Activated T-cell treated with anti-CD3 and anti-CD28 coated beads, Interleukin-2, amount 50 U/mL, for 72 hours (primary cell): ENCODE results near the gene EMILIN2. TPM values are rescaled to one million over a fixed set of nuclear protein-coding genes. Genes with fewer than 3 reads are reported as not detected.
"Not testable (repeated sequence)": the region's sequence is repeated elsewhere in the genome, so short reads cannot be mapped to it uniquely, and the experiment has no call there.

Source experiments
- ATAC-seq, 2 donors: fragments of 150-1000 bp; cut with Tn5 transposase; replicated peaks in 1 of 2; 2 replicates each; pipeline ENCODE4 v1.10.0; 2021; ENCODE audit warnings: moderate library complexity in 2 of 2, mild to moderate bottlenecking in 1 of 2
- DNase-seq, 2 donors: peaks; one replicate each; pipeline ENCODE4 v3.0.0; 2021 to 2022; ENCODE audit warnings: mixed read lengths in 1 of 2
- H3K27ac Mint-ChIP-seq: one replicate; pipeline ENCODE4 v1.8.0; 2022; ENCODE audit warnings: mild to moderate bottlenecking, moderate library complexity, mixed read lengths
- H3K27me3 Mint-ChIP-seq: one replicate; pipeline ENCODE4 v1.8.0; 2022; ENCODE audit warnings: low read depth, mixed read lengths
- H3K36me3 Mint-ChIP-seq, 2 donors: one replicate each; pipeline ENCODE4 v1.8.0; 2022; ENCODE audit warnings: mixed read lengths in 2 of 2, mild to moderate bottlenecking in 1 of 2; ENCODE audit not compliant: insufficient read depth in 2 of 2
- H3K4me1 Mint-ChIP-seq: one replicate; pipeline ENCODE4 v1.8.0; 2022; ENCODE audit warnings: low read depth, mixed read lengths
- H3K4me3 Mint-ChIP-seq, 2 donors: one replicate each; pipeline ENCODE4 v1.8.0; 2022; ENCODE audit warnings: mild to moderate bottlenecking in 2 of 2, mixed read lengths in 2 of 2, moderate library complexity in 2 of 2
- H3K9me3 Mint-ChIP-seq, 2 donors: one replicate each; pipeline ENCODE4 v1.8.0; 2022; ENCODE audit warnings: mixed read lengths in 2 of 2
- total RNA-seq, 2 donors: library from RNA; stranded (reverse); gene quantifications; one replicate each; pipeline ENCODE4 v1.2.3, GENCODE V29; 2022

EMILIN2 gene
- 10 to 100 TPM; 12.7 to 18.3 TPM for total RNA-seq

GRCh38 chr18:2846636-2847316 is at the start of gene EMILIN2:
Gene EMILIN2, plus strand, starts transcription at chr18:2847006. Its CDS starts 183 bp downstream, at chr18:2847189.
- Mint-ChIP-seq H3K9me3 (no peaks in the 10 kb centered on the region), H3K27ac (peak within 1 kb of the TSS; percentile 74), H3K4me1 (peaks cover 48% of the 10 kb centered on the region), H3K27me3 (peaks cover 28% of the 10 kb centered on the region), H3K4me3 (peak within 1 kb of the TSS; percentile 80 to 89), H3K36me3 (peaks cover 4 to 8% of the 10 kb centered on the region in 2 donors)
- ATAC-seq = peak; percentile 51 to 55
- peak; percentile 65 to 67 for DNase-seq

- peaks cover 12 to 45% of the 10 kb centered on the region in 2 donors for H3K36me3 Mint-ChIP-seq
- no peaks in the 10 kb centered on the region for H3K27me3 Mint-ChIP-seq
- DNase-seq (no peak), ATAC-seq (no peak)
- peak overlapping the region; percentile 76 for H3K27ac Mint-ChIP-seq
- H3K9me3 Mint-ChIP-seq = no peaks in the 10 kb centered on the region
- no peak overlapping the region for H3K4me3 Mint-ChIP-seq
- H3K4me1 Mint-ChIP-seq = no peaks in the 10 kb centered on the region
These were observed 48.9 kb upstream of the EMILIN2 start for GRCh38 chr18:2797951-2798350.

- Mint-ChIP-seq H3K4me1 (no peaks in the 10 kb centered on the region), H3K27me3 (no peaks in the 10 kb centered on the region), H3K9me3 (no peaks in the 10 kb centered on the region), H3K27ac (peak overlapping the region; percentile 15), H3K36me3 (peaks cover 12 to 44% of the 10 kb centered on the region in 2 donors), H3K4me3 (no peak overlapping the region)
- ATAC-seq = no peak
- DNase-seq = no peak
These were observed 47.4 kb upstream of the EMILIN2 start for GRCh38 chr18:2799369-2799768.

- no peaks in the 10 kb centered on the region for H3K27me3 Mint-ChIP-seq
- no peak overlapping the region for H3K4me3 Mint-ChIP-seq
- no peaks in the 10 kb centered on the region for H3K4me1 Mint-ChIP-seq
- ATAC-seq (no peak), DNase-seq (no peak)
- H3K9me3 Mint-ChIP-seq = peaks cover 6% of the 10 kb centered on the region in 2 donors
- H3K27ac Mint-ChIP-seq = no peak overlapping the region
- H3K36me3 Mint-ChIP-seq = peaks cover 5 to 19% of the 10 kb centered on the region in 2 donors
These were observed 40.5 kb upstream of the EMILIN2 start for GRCh38 chr18:2805970-2806943.

- not testable (repeated sequence) for H3K27me3 Mint-ChIP-seq, H3K4me1 Mint-ChIP-seq, H3K27ac Mint-ChIP-seq, H3K4me3 Mint-ChIP-seq, ATAC-seq, DNase-seq
- H3K9me3 Mint-ChIP-seq = peaks cover 10 to 12% of the 10 kb centered on the region in 2 donors
- H3K36me3 Mint-ChIP-seq = peaks cover 8 to 16% of the 10 kb centered on the region in 2 donors
These were observed 38.2 kb upstream of the EMILIN2 start for GRCh38 chr18:2808640-2809039.

GRCh38 chr18:2809666-2810183 is 37.1 kb upstream of the EMILIN2 start:
- H3K27me3 Mint-ChIP-seq, H3K4me1 Mint-ChIP-seq, DNase-seq, H3K4me3 Mint-ChIP-seq, H3K27ac Mint-ChIP-seq: not testable (repeated sequence)
- ATAC-seq = peak in 1 of 2 donors; percentile 19
- peaks cover 11 to 16% of the 10 kb centered on the region in 2 donors for H3K36me3 Mint-ChIP-seq
- H3K9me3 Mint-ChIP-seq = peaks cover 15% of the 10 kb centered on the region in 2 donors

- H3K9me3 Mint-ChIP-seq = peaks cover 15 to 21% of the 10 kb centered on the region in 2 donors
- no peak for ATAC-seq
- H3K4me1 Mint-ChIP-seq = no peaks in the 10 kb centered on the region
These were observed 35.4 kb upstream of the EMILIN2 start for GRCh38 chr18:2811416-2811815.

GRCh38 chr18:2814928-2815327 is 31.9 kb upstream of the EMILIN2 start:
- Mint-ChIP-seq H3K4me1 (no peaks in the 10 kb centered on the region), H3K27ac (no peak overlapping the region), H3K4me3 (no peak overlapping the region), H3K9me3 (peaks cover 17 to 20% of the 10 kb centered on the region in 2 donors), H3K27me3 (no peaks in the 10 kb centered on the region), H3K36me3 (peaks cover 9 to 13% of the 10 kb centered on the region in 2 donors)
- ATAC-seq (no peak), DNase-seq (no peak)

More at GRCh38 chr18:2811416-2811815, 35.4 kb upstream of the EMILIN2 start:
- no peak for DNase-seq
- Mint-ChIP-seq H3K27ac (no peak overlapping the region), H3K36me3 (peaks cover 11 to 16% of the 10 kb centered on the region in 2 donors), H3K4me3 (no peak overlapping the region), H3K27me3 (no peaks in the 10 kb centered on the region)

- no peaks in the 10 kb centered on the region for H3K4me1 Mint-ChIP-seq
- ATAC-seq = no peak
- H3K27ac Mint-ChIP-seq = no peak overlapping the region
- no peak for DNase-seq
- H3K4me3 Mint-ChIP-seq = no peak overlapping the region
- peaks cover 5 to 11% of the 10 kb centered on the region in 2 donors for H3K9me3 Mint-ChIP-seq
- no peaks in the 10 kb centered on the region for H3K27me3 Mint-ChIP-seq
- H3K36me3 Mint-ChIP-seq = peaks cover 2% of the 10 kb centered on the region in 2 donors
These were observed 28.5 kb upstream of the EMILIN2 start for GRCh38 chr18:2818281-2818680.

GRCh38 chr18:2821695-2822094 is 25.1 kb upstream of the EMILIN2 start:
- Mint-ChIP-seq H3K9me3 (peaks cover 2% of the 10 kb centered on the region in 2 donors), H3K4me3 (no peak overlapping the region), H3K27ac (no peak overlapping the region), H3K36me3 (no peaks in the 10 kb centered on the region), H3K4me1 (no peaks in the 10 kb centered on the region), H3K27me3 (no peaks in the 10 kb centered on the region)
- DNase-seq = no peak
- ATAC-seq = no peak

- Mint-ChIP-seq H3K4me1 (no peaks in the 10 kb centered on the region), H3K27ac (no peak overlapping the region), H3K4me3 (no peak overlapping the region), H3K36me3 (no peaks in the 10 kb centered on the region), H3K9me3 (peaks cover under 1 to 2% of the 10 kb centered on the region in 2 donors), H3K27me3 (no peaks in the 10 kb centered on the region)
- ATAC-seq (no peak), DNase-seq (no peak)
These were observed 24.4 kb upstream of the EMILIN2 start for GRCh38 chr18:2822213-2822921.

GRCh38 chr18:2823202-2823601 is 23.6 kb upstream of the EMILIN2 start:
- DNase-seq (no peak), ATAC-seq (no peak)
- no peak overlapping the region for H3K4me3 Mint-ChIP-seq
- no peaks in the 10 kb centered on the region for H3K27me3 Mint-ChIP-seq
- H3K36me3 Mint-ChIP-seq = no peaks in the 10 kb centered on the region
- H3K9me3 Mint-ChIP-seq = peaks cover 0 to 2% of the 10 kb centered on the region in 2 donors
- no peaks in the 10 kb centered on the region for H3K4me1 Mint-ChIP-seq
- H3K27ac Mint-ChIP-seq = no peak overlapping the region
